ENCODE data around the gene FOXN3. TPM values are rescaled to one million over a fixed set of nuclear protein-coding genes. Genes with fewer than 3 reads are reported as not detected.

Gene FOXN3
- polyA plus RNA-seq, 1 of the 3 experiments (the other 2 are of a cell fraction) = 9.8 TPM

- Histone ChIP-seq H3K27me3 (ENCODE audit: insufficient read depth) (no peaks in the 10 kb centered on the region), H3K4me2 (no peak overlapping the region), H3K27ac (ENCODE audit: low read depth in 2 of 2, low read length in 1 of 2) (no peak overlapping the region; a peak in 1 of 4 replicates), H3K4me3 (ENCODE audit: low read depth in 2 of 2, low read length in 1 of 2) (no peak overlapping the region), H4K20me1 (ENCODE audit: insufficient read depth) (no peaks in the 10 kb centered on the region), H3K4me1 (ENCODE audit: control insufficient read depth in 1 of 2, insufficient read depth in 2 of 2, low read depth in 1 of 2, low read length in 1 of 2) (peaks cover 2 to 25% of the 10 kb centered on the region in 2 experiments; a peak in 3 of 4 replicates), H3K9me2 (no peaks in the 10 kb centered on the region), H3K9me3 (no peaks in the 10 kb centered on the region), H3K79me2 (ENCODE audit: insufficient read depth) (no peaks in the 10 kb centered on the region), H3F3A (replicated peaks; ENCODE audit: insufficient read depth) (no peaks in the 10 kb centered on the region), H3K36me3 (replicated peaks in 1 of 2; ENCODE audit: control insufficient read depth in 1 of 2, insufficient read depth in 2 of 2, low read length in 1 of 2) (no peaks in the 10 kb centered on the region), H3K9ac (no peak overlapping the region), H2AFZ (ENCODE audit: low read depth) (no peak overlapping the region)
- TF ChIP-seq YY1 (IDR thresholded peaks at IDR 0.05; ENCODE audit: low read depth) = no peak
- no peak for TF ChIP-seq TEAD4 (IDR thresholded peaks at IDR 0.05; ENCODE audit: borderline replicate concordance, insufficient read depth)
- TF ChIP-seq SIN3A (IDR thresholded peaks at IDR 0.05; ENCODE audit: borderline replicate concordance, low read depth, low read length) = no peak
- TF ChIP-seq EZH2phosphoT487 (IDR thresholded peaks at IDR 0.05; ENCODE audit: borderline replicate concordance, low read depth) = no peak
- TF ChIP-seq EP300 (IDR thresholded peaks at IDR 0.05; ENCODE audit: borderline replicate concordance in 1 of 2, low read depth in 1 of 2, low read length in 1 of 2) = no peak
- no peak for TF ChIP-seq MEF2A (IDR thresholded peaks at IDR 0.05; ENCODE audit: borderline replicate concordance, low read depth)
- no peak for TF ChIP-seq NFIC (IDR thresholded peaks at IDR 0.05; ENCODE audit: borderline replicate concordance)
- no peak for TF ChIP-seq MXI1 (IDR thresholded peaks at IDR 0.05; ENCODE audit: low read depth, low read length)
- no peak for TF ChIP-seq USF2 (IDR thresholded peaks at IDR 0.05; ENCODE audit: borderline replicate concordance, low read depth, low read length)
- DNase-seq = no peak
- 89% methylated on average over 12 of the region's 12 CpGs for WGBS (ENCODE audit: low lambda C conversion rate)
- CTCF ChIA-PET = interaction anchor here (1.4 kb wide), 1 partner anchor 12 kb away, joined by 4 read pairs; no protein-coding TSS in a partner anchor
- POLR2A ChIA-PET = no interaction called here
Measured at GRCh38 chr14:89254166-89254909, 162.7 kb downstream of the FOXN3 start.

GRCh38 chr14:89252887-89253532, 164.0 kb downstream of the FOXN3 start:
- H3F3A ChIP-seq (replicated peaks; ENCODE audit: insufficient read depth) = no peaks in the 10 kb centered on the region
- peak; percentile 21 for DNase-seq
- no peak for TF ChIP-seq CHD2 (IDR thresholded peaks at IDR 0.05; ENCODE audit: low read length, partially characterized antibody)
- TF ChIP-seq EP300 (IDR thresholded peaks at IDR 0.05; ENCODE audit: borderline replicate concordance in 1 of 2, low read depth in 1 of 2, low read length in 1 of 2) = no peak
- peak; percentile 33 for TF ChIP-seq RAD21 (IDR thresholded peaks at IDR 0.05; ENCODE audit: low read length)
- no peak for TF ChIP-seq SMC3 (IDR thresholded peaks at IDR 0.05; ENCODE audit: low read depth, low read length)
- TF ChIP-seq PBX3 (IDR thresholded peaks at IDR 0.05) = peak; percentile 23; the same call in 1 of the 2 replicates
- no peak for TF ChIP-seq ZBTB33 (IDR thresholded peaks at IDR 0.05; ENCODE audit: borderline replicate concordance, low read depth)
- no peak for TF ChIP-seq NRF1 (IDR thresholded peaks at IDR 0.05; ENCODE audit: low read depth, low read length)
- peak; percentile 25; the same call in 1 of the 2 replicates for TF ChIP-seq TCF12 (IDR thresholded peaks at IDR 0.05)
- TF ChIP-seq NFIC (IDR thresholded peaks at IDR 0.05; ENCODE audit: borderline replicate concordance) = no peak
- H3K79me2 ChIP-seq (ENCODE audit: insufficient read depth) = no peaks in the 10 kb centered on the region
- H3K4me2 ChIP-seq = no peak overlapping the region
- WGBS (ENCODE audit: low lambda C conversion rate) = 80% methylated on average over 13 of the region's 15 CpGs
- H3K9ac ChIP-seq = no peak overlapping the region
- H4K20me1 ChIP-seq (ENCODE audit: insufficient read depth) = no peaks in the 10 kb centered on the region
- ChIA-PET POLR2A (no interaction called here), CTCF (interaction anchor here (0.7 to 1.4 kb wide), 3 partner anchors 10 to 595 kb away, joined by 3 to 4 read pairs (median 3); no protein-coding TSS in a partner anchor)
- H3K27ac ChIP-seq (ENCODE audit: low read depth in 2 of 2, low read length in 1 of 2) = peak overlapping the region in 1 of 2 experiments; percentile 29; a peak in 1 of 4 replicates
- H2AFZ ChIP-seq (ENCODE audit: low read depth) = no peak overlapping the region
- H3K36me3 ChIP-seq (replicated peaks in 1 of 2; ENCODE audit: control insufficient read depth in 1 of 2, insufficient read depth in 2 of 2, low read length in 1 of 2) = no peaks in the 10 kb centered on the region
- H3K9me2 ChIP-seq = no peaks in the 10 kb centered on the region
- H3K9me3 ChIP-seq = no peaks in the 10 kb centered on the region
- H3K27me3 ChIP-seq (ENCODE audit: insufficient read depth) = no peaks in the 10 kb centered on the region
- peaks cover 8 to 32% of the 10 kb centered on the region in 2 experiments; a peak in 3 of 4 replicates for H3K4me1 ChIP-seq (ENCODE audit: control insufficient read depth in 1 of 2, insufficient read depth in 2 of 2, low read depth in 1 of 2, low read length in 1 of 2)
- no peak overlapping the region for H3K4me3 ChIP-seq (ENCODE audit: low read depth in 2 of 2, low read length in 1 of 2)

Data from SK-N-SH (cell line).